GM23338 (cell line): ENCODE results near the gene YTHDF1. TPM values are rescaled to one million over a fixed set of nuclear protein-coding genes. Genes with fewer than 3 reads are reported as not detected.

Source experiments
- CREB1 ChIP-seq: fragments of 250-450 bp; sonication (Bioruptor Pico); IDR thresholded peaks from 2 replicates; pipeline ENCODE4 v1.5.0; 2020; ENCODE audit warnings: low read depth, mild to moderate bottlenecking, moderate library complexity
- EZH2 ChIP-seq: fragments of 200-600 bp; sonication (generic); IDR thresholded peaks from one replicate; pipeline ENCODE4 v1.8.0; 2017; ENCODE audit warnings: antibody characterized with exemption, mild to moderate bottlenecking, low read depth; ENCODE audit not compliant: unreplicated experiment
- EZH2phosphoT487 ChIP-seq: fragments of 200-600 bp; sonication (generic); IDR thresholded peaks from one replicate; pipeline ENCODE4 v1.8.1; 2018; ENCODE audit warnings: antibody characterized with exemption; ENCODE audit not compliant: unreplicated experiment
- JUNB ChIP-seq: IDR thresholded peaks from one replicate; pipeline ENCODE4 v1.6.1; 2016; ENCODE audit warnings: antibody characterized with exemption; ENCODE audit not compliant: unreplicated experiment
- NANOG ChIP-seq: IDR thresholded peaks from 2 replicates; pipeline ENCODE4 v1.6.1; 2016; ENCODE audit warnings: antibody characterized with exemption, borderline replicate concordance
- POLR2AphosphoS5 ChIP-seq: IDR thresholded peaks from 2 replicates; pipeline ENCODE4 v1.6.1; 2016; ENCODE audit warnings: antibody characterized with exemption, low read depth
- STAT1 ChIP-seq: IDR thresholded peaks from one replicate; pipeline ENCODE4 v1.6.1; 2016; ENCODE audit warnings: antibody characterized with exemption; ENCODE audit not compliant: unreplicated experiment
- ZNF114 ChIP-seq: fragments of 250-450 bp; sonication (Bioruptor Pico); IDR thresholded peaks from 2 replicates; pipeline ENCODE4 v1.5.0; 2020; ENCODE audit warnings: mild to moderate bottlenecking, moderate library complexity
- polyA plus RNA-seq: library from polyadenylated mRNA; unstranded; fragments of >200 nt; fragmentation: Nextera tagmentation; extraction: Ambion mirVana; gene quantifications from 2 replicates; pipeline ENCODE4 v1.2.1, GENCODE V29; 2016
- total RNA-seq: library from RNA; depleted of rRNA; stranded (reverse); fragments of >200 nt; shearing (Covaris generic); gene quantifications from 2 replicates; pipeline ENCODE4 v1.2.3, GENCODE V29; 2014
- TF ChIP-seq, protein P1 (sequence below): fragments of 250-450 bp; sonication (Bioruptor Pico); IDR thresholded peaks from 2 replicates; pipeline ENCODE4 v1.5.0; 2020; ENCODE audit warnings: mild to moderate bottlenecking, moderate library complexity
- TF ChIP-seq, protein P2 (sequence below): IDR thresholded peaks from one replicate; pipeline ENCODE4 v1.6.1; 2018; ENCODE audit warnings: antibody characterized with exemption; ENCODE audit not compliant: unreplicated experiment
- TF ChIP-seq, protein P3 (sequence below), 2 experiments: fragments of 200-600 bp in 1 of 2; sonication (generic) in 1 of 2; conservative IDR thresholded peaks; 2 replicates each; pipeline versions ENCODE4 v1.5.1 to v1.6.1; 2016 to 2017; ENCODE audit warnings: antibody characterized with exemption in 2 of 2, low read depth in 2 of 2, mild to moderate bottlenecking in 2 of 2, moderate library complexity in 1 of 2
- TF ChIP-seq, protein P4 (sequence below): IDR thresholded peaks from 2 replicates; pipeline ENCODE4 v1.6.1; 2016; ENCODE audit warnings: antibody characterized with exemption

YTHDF1 gene
- total and polyA plus RNA-seq, 2 experiments from 2014 or later: 30.9 to 64.3 TPM

DNA sequence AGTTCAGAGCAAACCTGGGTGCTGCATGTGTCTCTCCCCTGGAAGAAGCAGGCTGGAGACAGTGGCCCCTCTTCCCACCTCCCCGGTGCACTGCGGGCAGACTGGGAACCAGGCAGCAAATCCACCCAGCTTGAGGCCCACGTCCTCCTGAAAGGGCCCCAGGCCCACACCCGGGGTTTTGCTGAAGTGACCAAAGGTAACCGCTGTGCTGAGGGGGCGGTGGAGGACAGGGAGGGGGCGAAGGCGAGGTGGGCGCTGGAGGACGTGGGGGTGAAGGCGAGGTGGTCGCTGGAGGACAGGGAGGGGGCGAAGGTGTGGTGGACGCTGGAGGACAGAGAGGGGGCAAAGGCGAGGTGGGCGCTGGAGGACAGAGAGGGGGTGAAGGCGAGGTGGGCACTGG lies 18.0 kb upstream of the YTHDF1 start (continued):
- TF ChIP-seq, protein P1, sequence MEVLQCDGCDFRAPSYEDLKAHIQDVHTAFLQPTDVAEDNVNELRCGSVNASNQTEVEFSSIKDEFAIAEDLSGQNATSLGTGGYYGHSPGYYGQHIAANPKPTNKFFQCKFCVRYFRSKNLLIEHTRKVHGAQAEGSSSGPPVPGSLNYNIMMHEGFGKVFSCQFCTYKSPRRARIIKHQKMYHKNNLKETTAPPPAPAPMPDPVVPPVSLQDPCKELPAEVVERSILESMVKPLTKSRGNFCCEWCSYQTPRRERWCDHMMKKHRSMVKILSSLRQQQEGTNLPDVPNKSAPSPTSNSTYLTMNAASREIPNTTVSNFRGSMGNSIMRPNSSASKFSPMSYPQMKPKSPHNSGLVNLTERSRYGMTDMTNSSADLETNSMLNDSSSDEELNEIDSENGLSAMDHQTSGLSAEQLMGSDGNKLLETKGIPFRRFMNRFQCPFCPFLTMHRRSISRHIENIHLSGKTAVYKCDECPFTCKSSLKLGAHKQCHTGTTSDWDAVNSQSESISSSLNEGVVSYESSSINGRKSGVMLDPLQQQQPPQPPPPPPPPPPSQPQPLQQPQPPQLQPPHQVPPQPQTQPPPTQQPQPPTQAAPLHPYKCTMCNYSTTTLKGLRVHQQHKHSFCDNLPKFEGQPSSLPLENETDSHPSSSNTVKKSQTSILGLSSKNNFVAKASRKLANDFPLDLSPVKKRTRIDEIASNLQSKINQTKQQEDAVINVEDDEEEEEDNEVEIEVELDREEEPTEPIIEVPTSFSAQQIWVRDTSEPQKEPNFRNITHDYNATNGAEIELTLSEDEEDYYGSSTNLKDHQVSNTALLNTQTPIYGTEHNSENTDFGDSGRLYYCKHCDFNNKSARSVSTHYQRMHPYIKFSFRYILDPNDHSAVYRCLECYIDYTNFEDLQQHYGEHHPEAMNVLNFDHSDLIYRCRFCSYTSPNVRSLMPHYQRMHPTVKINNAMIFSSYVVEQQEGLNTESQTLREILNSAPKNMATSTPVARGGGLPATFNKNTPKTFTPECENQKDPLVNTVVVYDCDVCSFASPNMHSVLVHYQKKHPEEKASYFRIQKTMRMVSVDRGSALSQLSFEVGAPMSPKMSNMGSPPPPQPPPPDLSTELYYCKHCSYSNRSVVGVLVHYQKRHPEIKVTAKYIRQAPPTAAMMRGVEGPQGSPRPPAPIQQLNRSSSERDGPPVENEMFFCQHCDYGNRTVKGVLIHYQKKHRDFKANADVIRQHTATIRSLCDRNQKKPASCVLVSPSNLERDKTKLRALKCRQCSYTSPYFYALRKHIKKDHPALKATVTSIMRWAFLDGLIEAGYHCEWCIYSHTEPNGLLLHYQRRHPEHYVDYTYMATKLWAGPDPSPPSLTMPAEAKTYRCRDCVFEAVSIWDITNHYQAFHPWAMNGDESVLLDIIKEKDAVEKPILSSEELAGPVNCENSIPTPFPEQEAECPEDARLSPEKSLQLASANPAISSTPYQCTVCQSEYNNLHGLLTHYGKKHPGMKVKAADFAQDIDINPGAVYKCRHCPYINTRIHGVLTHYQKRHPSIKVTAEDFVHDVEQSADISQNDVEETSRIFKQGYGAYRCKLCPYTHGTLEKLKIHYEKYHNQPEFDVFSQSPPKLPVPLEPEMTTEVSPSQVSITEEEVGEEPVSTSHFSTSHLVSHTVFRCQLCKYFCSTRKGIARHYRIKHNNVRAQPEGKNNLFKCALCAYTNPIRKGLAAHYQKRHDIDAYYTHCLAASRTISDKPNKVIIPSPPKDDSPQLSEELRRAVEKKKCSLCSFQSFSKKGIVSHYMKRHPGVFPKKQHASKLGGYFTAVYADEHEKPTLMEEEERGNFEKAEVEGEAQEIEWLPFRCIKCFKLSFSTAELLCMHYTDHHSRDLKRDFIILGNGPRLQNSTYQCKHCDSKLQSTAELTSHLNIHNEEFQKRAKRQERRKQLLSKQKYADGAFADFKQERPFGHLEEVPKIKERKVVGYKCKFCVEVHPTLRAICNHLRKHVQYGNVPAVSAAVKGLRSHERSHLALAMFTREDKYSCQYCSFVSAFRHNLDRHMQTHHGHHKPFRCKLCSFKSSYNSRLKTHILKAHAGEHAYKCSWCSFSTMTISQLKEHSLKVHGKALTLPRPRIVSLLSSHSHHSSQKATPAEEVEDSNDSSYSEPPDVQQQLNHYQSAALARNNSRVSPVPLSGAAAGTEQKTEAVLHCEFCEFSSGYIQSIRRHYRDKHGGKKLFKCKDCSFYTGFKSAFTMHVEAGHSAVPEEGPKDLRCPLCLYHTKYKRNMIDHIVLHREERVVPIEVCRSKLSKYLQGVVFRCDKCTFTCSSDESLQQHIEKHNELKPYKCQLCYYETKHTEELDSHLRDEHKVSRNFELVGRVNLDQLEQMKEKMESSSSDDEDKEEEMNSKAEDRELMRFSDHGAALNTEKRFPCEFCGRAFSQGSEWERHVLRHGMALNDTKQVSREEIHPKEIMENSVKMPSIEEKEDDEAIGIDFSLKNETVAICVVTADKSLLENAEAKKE: no peak
- TF ChIP-seq, protein P2, sequence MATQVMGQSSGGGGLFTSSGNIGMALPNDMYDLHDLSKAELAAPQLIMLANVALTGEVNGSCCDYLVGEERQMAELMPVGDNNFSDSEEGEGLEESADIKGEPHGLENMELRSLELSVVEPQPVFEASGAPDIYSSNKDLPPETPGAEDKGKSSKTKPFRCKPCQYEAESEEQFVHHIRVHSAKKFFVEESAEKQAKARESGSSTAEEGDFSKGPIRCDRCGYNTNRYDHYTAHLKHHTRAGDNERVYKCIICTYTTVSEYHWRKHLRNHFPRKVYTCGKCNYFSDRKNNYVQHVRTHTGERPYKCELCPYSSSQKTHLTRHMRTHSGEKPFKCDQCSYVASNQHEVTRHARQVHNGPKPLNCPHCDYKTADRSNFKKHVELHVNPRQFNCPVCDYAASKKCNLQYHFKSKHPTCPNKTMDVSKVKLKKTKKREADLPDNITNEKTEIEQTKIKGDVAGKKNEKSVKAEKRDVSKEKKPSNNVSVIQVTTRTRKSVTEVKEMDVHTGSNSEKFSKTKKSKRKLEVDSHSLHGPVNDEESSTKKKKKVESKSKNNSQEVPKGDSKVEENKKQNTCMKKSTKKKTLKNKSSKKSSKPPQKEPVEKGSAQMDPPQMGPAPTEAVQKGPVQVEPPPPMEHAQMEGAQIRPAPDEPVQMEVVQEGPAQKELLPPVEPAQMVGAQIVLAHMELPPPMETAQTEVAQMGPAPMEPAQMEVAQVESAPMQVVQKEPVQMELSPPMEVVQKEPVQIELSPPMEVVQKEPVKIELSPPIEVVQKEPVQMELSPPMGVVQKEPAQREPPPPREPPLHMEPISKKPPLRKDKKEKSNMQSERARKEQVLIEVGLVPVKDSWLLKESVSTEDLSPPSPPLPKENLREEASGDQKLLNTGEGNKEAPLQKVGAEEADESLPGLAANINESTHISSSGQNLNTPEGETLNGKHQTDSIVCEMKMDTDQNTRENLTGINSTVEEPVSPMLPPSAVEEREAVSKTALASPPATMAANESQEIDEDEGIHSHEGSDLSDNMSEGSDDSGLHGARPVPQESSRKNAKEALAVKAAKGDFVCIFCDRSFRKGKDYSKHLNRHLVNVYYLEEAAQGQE: no peak
- TF ChIP-seq, protein P3, sequence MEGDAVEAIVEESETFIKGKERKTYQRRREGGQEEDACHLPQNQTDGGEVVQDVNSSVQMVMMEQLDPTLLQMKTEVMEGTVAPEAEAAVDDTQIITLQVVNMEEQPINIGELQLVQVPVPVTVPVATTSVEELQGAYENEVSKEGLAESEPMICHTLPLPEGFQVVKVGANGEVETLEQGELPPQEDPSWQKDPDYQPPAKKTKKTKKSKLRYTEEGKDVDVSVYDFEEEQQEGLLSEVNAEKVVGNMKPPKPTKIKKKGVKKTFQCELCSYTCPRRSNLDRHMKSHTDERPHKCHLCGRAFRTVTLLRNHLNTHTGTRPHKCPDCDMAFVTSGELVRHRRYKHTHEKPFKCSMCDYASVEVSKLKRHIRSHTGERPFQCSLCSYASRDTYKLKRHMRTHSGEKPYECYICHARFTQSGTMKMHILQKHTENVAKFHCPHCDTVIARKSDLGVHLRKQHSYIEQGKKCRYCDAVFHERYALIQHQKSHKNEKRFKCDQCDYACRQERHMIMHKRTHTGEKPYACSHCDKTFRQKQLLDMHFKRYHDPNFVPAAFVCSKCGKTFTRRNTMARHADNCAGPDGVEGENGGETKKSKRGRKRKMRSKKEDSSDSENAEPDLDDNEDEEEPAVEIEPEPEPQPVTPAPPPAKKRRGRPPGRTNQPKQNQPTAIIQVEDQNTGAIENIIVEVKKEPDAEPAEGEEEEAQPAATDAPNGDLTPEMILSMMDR (conservative IDR thresholded peaks at IDR 0.05; ENCODE audit: low read depth in 2 of 2): no peak
- TF ChIP-seq EZH2phosphoT487 (no peak), ZNF114 (CRISPR knock-in tag) (no peak), NANOG (no peak), STAT1 (no peak), JUNB (no peak), POLR2AphosphoS5 (no peak), EZH2 (no peak), CREB1 (CRISPR knock-in tag) (no peak)
- TF ChIP-seq, protein P4, sequence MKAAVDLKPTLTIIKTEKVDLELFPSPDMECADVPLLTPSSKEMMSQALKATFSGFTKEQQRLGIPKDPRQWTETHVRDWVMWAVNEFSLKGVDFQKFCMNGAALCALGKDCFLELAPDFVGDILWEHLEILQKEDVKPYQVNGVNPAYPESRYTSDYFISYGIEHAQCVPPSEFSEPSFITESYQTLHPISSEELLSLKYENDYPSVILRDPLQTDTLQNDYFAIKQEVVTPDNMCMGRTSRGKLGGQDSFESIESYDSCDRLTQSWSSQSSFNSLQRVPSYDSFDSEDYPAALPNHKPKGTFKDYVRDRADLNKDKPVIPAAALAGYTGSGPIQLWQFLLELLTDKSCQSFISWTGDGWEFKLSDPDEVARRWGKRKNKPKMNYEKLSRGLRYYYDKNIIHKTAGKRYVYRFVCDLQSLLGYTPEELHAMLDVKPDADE: no peak
